Mesenchymal stem cell (in vitro differentiated cells and primary cell): Measurements from ENCODE around the gene DCBLD1.

Experiments used
- DNase-seq: peaks from one replicate; pipeline ENCODE4 v3.0.0-alpha.2; 2013
- H2AFZ ChIP-seq: one replicate; pipeline ENCODE4 v1.6.1; 2013; ENCODE audit warnings: low read depth, mild to moderate bottlenecking, control low read depth, inconsistent platforms, low read length, moderate library complexity
- H2AK5ac ChIP-seq: 2 replicates; pipeline ENCODE4 v1.6.1; 2013; ENCODE audit warnings: low read length, moderate library complexity, mild to moderate bottlenecking, inconsistent platforms; ENCODE audit not compliant: severe bottlenecking
- H2BK120ac ChIP-seq: one replicate; pipeline ENCODE4 v1.6.1; 2013; ENCODE audit warnings: low read depth, mild to moderate bottlenecking, inconsistent platforms, low read length, moderate library complexity
- H2BK12ac ChIP-seq, 2 experiments: one replicate each; pipeline ENCODE4 v1.6.1; 2013; ENCODE audit warnings: inconsistent platforms in 2 of 2, low read length in 2 of 2, mild to moderate bottlenecking in 2 of 2, moderate library complexity in 2 of 2, control low read depth in 1 of 2
- H2BK15ac ChIP-seq: one replicate; pipeline ENCODE4 v1.6.1; 2013; ENCODE audit warnings: mild to moderate bottlenecking, low read depth, inconsistent platforms; ENCODE audit not compliant: poor library complexity, severe bottlenecking
- H2BK5ac ChIP-seq: 2 replicates; pipeline ENCODE4 v1.6.1; 2013; ENCODE audit warnings: low read depth, mild to moderate bottlenecking, low read length, control low read depth, inconsistent platforms; ENCODE audit not compliant: poor library complexity, severe bottlenecking
- H3K14ac ChIP-seq, 2 experiments: one replicate each; pipeline ENCODE4 v1.6.1; 2013; ENCODE audit warnings: inconsistent platforms in 2 of 2, low read length in 2 of 2, control low read depth in 1 of 2, mild to moderate bottlenecking in 1 of 2, moderate library complexity in 1 of 2
- H3K18ac ChIP-seq, 2 experiments: one replicate each; pipeline ENCODE4 v1.6.1; 2013; ENCODE audit warnings: inconsistent platforms in 2 of 2, low read length in 2 of 2, control low read depth in 1 of 2, low read depth in 1 of 2, mild to moderate bottlenecking in 1 of 2
- H3K23ac ChIP-seq, 2 experiments: one replicate each; pipeline ENCODE4 v1.6.1; 2013; ENCODE audit warnings: inconsistent platforms in 2 of 2, low read length in 2 of 2, mild to moderate bottlenecking in 2 of 2, moderate library complexity in 2 of 2, control low read depth in 1 of 2
- H3K27ac ChIP-seq: 2 replicates; pipeline ENCODE4 v1.5.1; 2013; ENCODE audit warnings: mild to moderate bottlenecking, moderate library complexity, low read length, control low read depth, inconsistent platforms; ENCODE audit not compliant: poor library complexity, severe bottlenecking
- H3K27me3 ChIP-seq, 2 experiments: 2 replicates each; pipeline versions ENCODE4 v1.6.1 to v1.7.0; 2013; ENCODE audit warnings: low read length in 2 of 2, mild to moderate bottlenecking in 2 of 2, moderate library complexity in 2 of 2, control low read depth in 1 of 2, inconsistent platforms in 1 of 2; ENCODE audit not compliant: control insufficient read depth in 1 of 2, insufficient read depth in 1 of 2
- H3K36me3 ChIP-seq, 2 experiments: 2 replicates each; pipeline versions ENCODE4 v1.6.1 to v1.7.0; 2013; ENCODE audit warnings: low read length in 2 of 2, control low read depth in 1 of 2, inconsistent platforms in 1 of 2, low read depth in 1 of 2, mild to moderate bottlenecking in 1 of 2; ENCODE audit not compliant: insufficient read depth in 2 of 2, control insufficient read depth in 1 of 2
- H3K4ac ChIP-seq, 2 experiments: one replicate each; pipeline ENCODE4 v1.6.1; 2013; ENCODE audit warnings: inconsistent platforms in 2 of 2, low read length in 2 of 2, mild to moderate bottlenecking in 2 of 2, moderate library complexity in 2 of 2, control low read depth in 1 of 2, low read depth in 1 of 2
- H3K4me1 ChIP-seq: 2 replicates; pipeline ENCODE4 v1.6.1; 2013; ENCODE audit warnings: low read depth, low read length, control low read depth; ENCODE audit not compliant: control insufficient read depth, insufficient read depth
- H3K4me2 ChIP-seq: 2 replicates; pipeline ENCODE4 v1.6.1; 2013; ENCODE audit warnings: low read length, mild to moderate bottlenecking, inconsistent platforms; ENCODE audit not compliant: poor library complexity, severe bottlenecking
- H3K4me3 ChIP-seq, 2 experiments: 2 replicates each; pipeline versions ENCODE4 v1.5.1 to v1.7.0; 2013; ENCODE audit warnings: low read length in 2 of 2, mild to moderate bottlenecking in 2 of 2, control low read depth in 1 of 2, low read depth in 1 of 2; ENCODE audit not compliant: insufficient read depth in 1 of 2
- H3K79me1 ChIP-seq: replicated peaks from 2 replicates; pipeline ENCODE4 v1.6.1; 2013; ENCODE audit warnings: mild to moderate bottlenecking, control low read depth, low read length, inconsistent platforms; ENCODE audit not compliant: poor library complexity, severe bottlenecking
- H3K9ac ChIP-seq: 2 replicates; pipeline ENCODE4 v1.7.0; 2013; ENCODE audit warnings: mild to moderate bottlenecking, low read length, moderate library complexity
- H3K9me3 ChIP-seq: 2 replicates; pipeline ENCODE4 v1.7.0; 2013; ENCODE audit warnings: mild to moderate bottlenecking, low read length; ENCODE audit not compliant: control insufficient read depth
- H4K8ac ChIP-seq: one replicate; pipeline ENCODE4 v1.6.1; 2013; ENCODE audit warnings: inconsistent platforms, mild to moderate bottlenecking, low read length, moderate library complexity
- H4K91ac ChIP-seq: one replicate; pipeline ENCODE4 v1.6.1; 2013; ENCODE audit warnings: mild to moderate bottlenecking, low read length, inconsistent platforms
- WGBS: methylation state at CpG from one replicate; pipeline ENCODE4 v1.1.7; 2013; ENCODE audit warnings: mixed read lengths; 5-methylcytosine and 5-hydroxymethylcytosine counted together

DCBLD1 gene

DNA sequence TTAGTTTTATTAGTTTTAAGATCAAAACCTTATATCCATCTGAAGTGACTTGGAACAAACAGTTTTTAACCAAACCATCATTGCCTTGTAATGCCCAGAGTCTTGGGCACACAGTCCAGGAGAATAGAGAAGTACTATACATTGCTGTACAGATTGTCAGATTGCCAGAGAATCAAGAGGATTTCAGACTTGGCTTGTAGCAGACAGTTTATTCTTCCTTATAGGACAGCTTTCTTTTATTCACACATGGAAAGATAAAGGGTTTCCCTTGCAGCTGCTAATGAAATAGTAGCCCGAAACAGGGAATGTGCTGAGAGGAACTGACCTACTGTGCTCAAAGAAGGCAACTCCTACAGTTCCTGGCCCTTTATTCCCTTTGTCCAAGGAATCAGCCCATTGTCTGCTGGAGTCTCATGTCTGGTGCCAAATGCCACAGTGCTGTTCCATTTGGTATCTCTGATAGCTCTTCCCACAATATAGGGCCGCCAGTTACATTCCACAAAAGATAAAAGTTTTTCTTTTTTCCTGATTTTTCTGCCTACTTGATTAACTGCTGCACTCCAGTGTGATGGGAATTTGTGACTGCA is 30.6 kb downstream of the DCBLD1 start:
- no peak for DNase-seq
- no peak overlapping the region for H2BK15ac ChIP-seq
- peaks cover 0 to 15% of the 10 kb centered on the region in 2 experiments for H3K36me3 ChIP-seq
- no peak overlapping the region for H2BK120ac ChIP-seq
- H3K27ac ChIP-seq, result peak overlapping the region; percentile 78
- H2BK5ac ChIP-seq, result no peak overlapping the region
- peaks cover 14% of the 10 kb centered on the region for H3K4me1 ChIP-seq
- H3K23ac ChIP-seq, result no peak overlapping the region
- H3K18ac ChIP-seq, result peak overlapping the region in 1 of 2 experiments; percentile 72
- no peaks in the 10 kb centered on the region for H3K9me3 ChIP-seq
- H4K8ac ChIP-seq, result no peak overlapping the region
- H2BK12ac ChIP-seq, result peak overlapping the region in 1 of 2 experiments; percentile 46
- H3K4me2 ChIP-seq, result no peak overlapping the region
- no peak overlapping the region for H3K4ac ChIP-seq
- H3K4me3 ChIP-seq, result no peak overlapping the region
- no peak overlapping the region for H4K91ac ChIP-seq
- WGBS, result 94% methylated on average over 1 of the region's 2 CpGs
- H3K14ac ChIP-seq, result no peak overlapping the region
- no peaks in the 10 kb centered on the region for H3K27me3 ChIP-seq
- H2AFZ ChIP-seq, result no peak overlapping the region
- peak overlapping the region; percentile 88 for H2AK5ac ChIP-seq
- H3K9ac ChIP-seq, result no peak overlapping the region
- peaks cover 16% of the 10 kb centered on the region for H3K79me1 ChIP-seq

DNA sequence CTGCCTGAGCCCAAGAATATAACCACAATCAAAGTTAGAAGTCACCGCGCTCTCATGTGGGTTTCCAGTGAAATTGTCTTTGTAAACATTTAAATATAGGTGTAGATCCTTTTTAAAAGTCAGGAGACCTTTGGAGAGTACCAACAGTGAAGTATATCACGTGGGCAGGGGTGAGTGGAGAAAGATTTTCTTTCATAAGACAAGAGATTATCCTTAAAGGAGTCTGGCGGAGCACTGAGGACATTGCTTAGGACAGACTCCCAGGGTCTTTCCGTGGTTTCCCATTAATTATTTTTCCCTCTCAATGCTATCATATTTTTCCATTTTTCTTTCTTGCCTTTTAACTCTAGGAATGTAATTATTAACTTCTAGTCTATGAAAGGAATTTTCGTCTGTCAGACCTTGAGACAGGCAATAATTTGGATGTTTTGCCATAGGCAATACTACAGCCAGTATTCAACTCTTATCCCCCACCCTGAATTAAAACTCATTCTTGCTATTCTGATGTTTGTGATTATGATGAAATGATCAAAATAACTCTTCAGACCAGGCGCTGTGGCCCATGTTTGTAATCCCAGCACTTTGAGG is 31.4 kb downstream of the DCBLD1 start:
- Histone ChIP-seq H4K8ac (no peak overlapping the region), H3K4ac (no peak overlapping the region), H2BK12ac (no peak overlapping the region), H2BK5ac (no peak overlapping the region), H3K27ac (peak overlapping the region; percentile 78), H3K4me2 (peak overlapping the region; percentile 40), H2BK120ac (no peak overlapping the region), H3K14ac (no peak overlapping the region), H3K23ac (no peak overlapping the region), H3K4me1 (peaks cover 12% of the 10 kb centered on the region), H3K18ac (no peak overlapping the region), H2BK15ac (no peak overlapping the region), H3K4me3 (no peak overlapping the region), H2AK5ac (no peak overlapping the region), H2AFZ (no peak overlapping the region), H3K9me3 (no peaks in the 10 kb centered on the region), H3K79me1 (peaks cover 15% of the 10 kb centered on the region), H3K36me3 (peaks cover 0 to 11% of the 10 kb centered on the region in 2 experiments), H3K27me3 (no peaks in the 10 kb centered on the region), H3K9ac (no peak overlapping the region), H4K91ac (no peak overlapping the region)
- 97% methylated on average over 5 of the region's 7 CpGs for WGBS
- DNase-seq, result no peak

DNA sequence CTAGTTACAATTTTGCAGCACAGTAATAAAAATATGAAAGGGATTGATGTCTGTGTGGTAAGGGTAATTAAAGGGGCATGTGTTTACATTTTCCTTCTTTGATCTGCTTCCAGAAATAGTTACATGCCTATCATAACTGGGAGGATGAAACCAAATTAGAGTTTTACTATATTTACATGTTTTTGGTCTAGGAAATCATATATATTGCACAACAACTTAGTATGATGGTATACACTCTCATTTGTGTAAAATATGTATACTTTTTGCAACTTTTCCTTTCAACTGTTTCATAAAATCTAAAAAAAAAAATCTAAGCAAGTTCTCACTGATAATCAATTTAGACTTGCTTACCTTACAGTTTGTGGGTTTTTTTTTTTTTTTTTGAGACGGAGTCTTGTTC is 32.2 kb downstream of the DCBLD1 start:
- Histone ChIP-seq H2AFZ (no peak overlapping the region), H3K18ac (no peak overlapping the region)

DNA sequence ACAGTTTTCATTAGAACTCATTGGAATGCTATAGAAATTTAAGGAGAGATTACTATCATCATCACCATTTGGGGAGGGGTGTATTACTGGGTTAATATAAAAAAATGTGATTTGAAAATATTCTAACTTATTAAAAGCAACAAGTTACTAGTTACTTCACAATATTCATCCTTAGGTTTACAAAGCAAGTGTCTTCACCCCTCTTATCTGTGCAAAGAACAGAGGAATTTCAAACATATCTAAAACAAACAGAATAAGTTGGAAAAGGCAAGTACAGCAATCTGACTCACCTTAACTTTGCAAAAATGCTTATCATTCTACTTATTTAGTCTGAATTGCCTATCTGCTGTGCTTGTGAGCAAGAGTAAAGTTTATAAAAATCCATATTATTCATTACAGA is 32.9 kb downstream of the DCBLD1 start:
- Histone ChIP-seq H3K4ac (no peak overlapping the region), H2BK5ac (no peak overlapping the region), H3K4me3 (no peak overlapping the region), H3K18ac (no peak overlapping the region), H3K4me1 (peaks cover 8% of the 10 kb centered on the region), H4K91ac (no peak overlapping the region), H3K36me3 (peaks cover 0 to 10% of the 10 kb centered on the region in 2 experiments), H3K14ac (no peak overlapping the region), H4K8ac (no peak overlapping the region), H2BK12ac (no peak overlapping the region), H3K9ac (no peak overlapping the region), H3K27ac (no peak overlapping the region), H3K4me2 (no peak overlapping the region), H3K27me3 (no peaks in the 10 kb centered on the region), H2BK120ac (no peak overlapping the region), H2AFZ (no peak overlapping the region), H3K9me3 (no peaks in the 10 kb centered on the region), H2AK5ac (no peak overlapping the region), H3K79me1 (peaks cover 8% of the 10 kb centered on the region), H2BK15ac (no peak overlapping the region), H3K23ac (no peak overlapping the region)
- no peak for DNase-seq

More for the DNA sequence above, 32.2 kb downstream of the DCBLD1 start:
- no peak overlapping the region for H3K27ac ChIP-seq
- no peak overlapping the region for H3K4me2 ChIP-seq
- H3K79me1 ChIP-seq, result peaks cover 8% of the 10 kb centered on the region
- H2BK120ac ChIP-seq, result no peak overlapping the region
- H3K14ac ChIP-seq, result no peak overlapping the region
- H2AK5ac ChIP-seq, result no peak overlapping the region
- no peak overlapping the region for H2BK5ac ChIP-seq
- H3K36me3 ChIP-seq, result peaks cover 0 to 7% of the 10 kb centered on the region in 2 experiments
- H3K9me3 ChIP-seq, result no peaks in the 10 kb centered on the region
- no peak overlapping the region for H3K4me3 ChIP-seq
- H2BK12ac ChIP-seq, result no peak overlapping the region
- no peak overlapping the region for H3K23ac ChIP-seq
- H3K9ac ChIP-seq, result no peak overlapping the region
- no CpG with 5 or more reads among the region's 1 CpG for WGBS
- H3K4ac ChIP-seq, result no peak overlapping the region
- H3K4me1 ChIP-seq, result peaks cover 8% of the 10 kb centered on the region
- DNase-seq, result no peak
- H4K8ac ChIP-seq, result no peak overlapping the region
- no peak overlapping the region for H4K91ac ChIP-seq
- H2BK15ac ChIP-seq, result no peak overlapping the region
- no peaks in the 10 kb centered on the region for H3K27me3 ChIP-seq
